A549 (cell line): ENCODE measurements around the gene TNRC6C.

Source experiments
- CTCF ChIP-seq: fragments of >200 bp; sonication (Bioruptor Twin); formaldehyde crosslinking; IDR thresholded peaks from 3 replicates; pipeline ENCODE4 v1.5.1; 2016
- EP300 ChIP-seq, 2 experiments: fragments of >200 bp; sonication (Bioruptor Twin); formaldehyde crosslinking; IDR thresholded peaks; 2 replicates in 1 of 2; 3 replicates in 1 of 2; pipeline ENCODE4 v1.6.1; 2016 to 2017
- ESRRA ChIP-seq: fragments of 150-350 bp; IDR thresholded peaks from 2 replicates; pipeline ENCODE4 v1.6.1; 2014; ENCODE audit warnings: mild to moderate bottlenecking, low read length, borderline replicate concordance
- FOXS1 ChIP-seq: fragments of 250-450 bp; sonication (Bioruptor Pico); IDR thresholded peaks from 2 replicates; pipeline ENCODE4 v1.5.0; 2020; ENCODE audit warnings: mild to moderate bottlenecking, moderate library complexity
- KDM5A ChIP-seq: fragments of 200-600 bp; sonication (generic); IDR thresholded peaks from 2 replicates; pipeline ENCODE4 v1.6.1; 2016; ENCODE audit warnings: antibody characterized with exemption, mild to moderate bottlenecking
- MAX ChIP-seq: IDR thresholded peaks from 2 replicates; pipeline ENCODE4 v1.6.1; 2012
- PBX3 ChIP-seq: IDR thresholded peaks from 2 replicates; pipeline ENCODE4 v1.6.1; 2012
- POLR2A ChIP-seq: IDR thresholded peaks from 2 replicates; pipeline ENCODE4 v1.6.1; 2012; ENCODE audit warnings: mild to moderate bottlenecking, low read length
- RAD21 ChIP-seq, 2 experiments: fragments of >200 bp in 1 of 2; sonication (Bioruptor Twin) in 1 of 2; formaldehyde crosslinking in 1 of 2; IDR thresholded peaks in 1 of 2; conservative IDR thresholded peaks in 1 of 2; 2 replicates in 1 of 2; 3 replicates in 1 of 2; pipeline ENCODE4 v1.6.1; 2012 to 2018; ENCODE audit warnings: inconsistent platforms in 1 of 2
- REST ChIP-seq: fragments of 200-600 bp; sonication (generic); IDR thresholded peaks from 2 replicates; pipeline ENCODE4 v1.6.1; 2016; ENCODE audit warnings: antibody characterized with exemption, mild to moderate bottlenecking, moderate library complexity

GRCh38 chr17:78105551-78105950 lies 147.0 kb downstream of the TNRC6C start:
- no peak for TF ChIP-seq POLR2A
- no peak for TF ChIP-seq CTCF
- no peak for TF ChIP-seq PBX3
- TF ChIP-seq EP300 (IDR thresholded peaks at IDR 0.05), result no peak
- TF ChIP-seq MAX, result no peak
- TF ChIP-seq REST, result no peak
- no peak for TF ChIP-seq KDM5A
- TF ChIP-seq RAD21 (conservative IDR thresholded peaks at IDR 0.05 in 1 of 2, IDR thresholded peaks at IDR 0.05 in 1 of 2), result no peak
- TF ChIP-seq FOXS1, result no peak
- TF ChIP-seq ESRRA, result no peak
